GM08714 (cell line): ENCODE results near the gene CASP5.

Source experiments
- H3K4me3 ChIP-seq: fragments of 200-500 bp; sonication (Bioruptor generic); 2 replicates; pipeline ENCODE4 v1.5.1; 2014; ENCODE audit warnings: mild to moderate bottlenecking, low read length, inconsistent platforms
- ZNF274 ChIP-seq: IDR thresholded peaks from 2 replicates; pipeline ENCODE4 v1.6.1; 2012; ENCODE audit warnings: mild to moderate bottlenecking, low read depth, low read length

CASP5 gene

DNA sequence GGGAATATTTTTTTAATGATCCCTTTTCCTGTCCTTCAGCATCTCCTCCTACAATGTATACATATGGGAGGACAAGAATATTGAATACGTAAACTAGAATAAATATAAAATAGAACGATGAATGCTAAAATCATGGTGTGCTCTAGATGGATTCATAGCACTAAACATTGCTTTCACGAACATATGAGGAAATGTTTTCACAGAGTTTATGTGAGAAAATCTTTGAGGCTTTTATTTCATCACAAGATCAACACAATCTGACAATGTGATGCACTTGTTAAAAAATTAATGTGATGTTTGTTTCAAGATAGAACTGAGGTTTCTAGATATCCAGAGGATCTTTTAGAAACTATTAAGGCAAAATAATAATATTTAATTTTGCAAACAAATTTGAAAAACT is 19.2 kb upstream of the CASP5 start:
- no peak for TF ChIP-seq ZNF274
- H3K4me3 ChIP-seq, result no peak overlapping the region

DNA sequence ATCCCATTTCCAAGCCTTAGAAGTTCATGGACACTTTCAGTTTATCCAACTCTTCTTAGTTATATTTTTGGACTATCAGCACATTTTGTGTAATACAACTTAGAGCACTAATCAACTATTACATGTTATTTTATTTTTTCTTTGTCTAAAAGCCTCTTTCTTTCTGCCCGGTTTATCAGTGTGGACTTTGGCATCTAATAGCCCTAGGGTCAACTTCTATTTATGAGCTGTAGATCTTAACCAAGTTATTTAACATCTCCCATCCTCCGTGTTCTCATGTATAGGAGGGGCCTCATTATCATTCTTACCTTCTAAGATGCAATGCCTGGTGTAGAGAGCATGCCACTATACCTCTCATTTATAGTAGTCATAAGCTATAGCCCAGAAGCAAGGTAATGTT is 17.7 kb upstream of the CASP5 start:
- no peak overlapping the region for H3K4me3 ChIP-seq
- no peak for TF ChIP-seq ZNF274

DNA sequence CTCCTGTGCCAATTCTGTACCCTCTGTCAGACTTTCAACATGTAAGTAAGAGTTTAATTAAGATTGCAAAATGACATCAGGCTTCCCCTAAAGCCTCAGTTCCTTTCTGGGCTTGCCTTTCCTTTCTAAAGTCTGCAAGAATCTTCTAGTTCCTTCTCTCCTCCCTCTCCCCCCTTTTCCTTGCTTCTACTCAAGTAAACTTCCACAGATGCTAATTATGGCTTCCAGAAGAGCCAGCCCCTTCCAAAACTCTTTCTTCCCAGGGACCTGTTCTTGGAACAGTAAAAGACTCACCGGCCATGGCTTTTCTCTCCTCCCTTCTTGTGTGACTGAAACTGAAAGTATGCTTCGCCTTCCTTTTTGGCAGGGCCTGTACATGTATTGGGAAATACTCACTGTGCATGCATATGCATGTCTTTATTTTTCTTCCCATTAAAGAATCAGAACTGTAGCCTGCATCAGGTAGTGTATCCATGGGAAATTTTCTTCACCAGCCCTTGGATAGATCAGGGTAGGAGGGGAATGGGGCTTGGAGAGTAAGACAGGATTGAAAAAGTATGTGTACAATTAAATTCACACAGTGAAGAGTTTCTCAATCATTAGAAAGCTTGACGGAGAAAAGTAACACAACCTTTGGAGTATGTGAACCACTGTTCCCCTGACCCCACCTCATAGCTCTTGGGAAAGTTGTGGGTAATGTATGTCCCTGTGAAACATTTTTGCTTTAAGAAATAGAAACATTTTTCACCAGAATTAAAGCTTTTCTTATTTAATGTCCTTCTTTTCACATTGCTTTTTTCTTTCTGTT is 12.0 kb upstream of the CASP5 start, which contains the start of gene CASP1:
Gene CASP1 (minus strand): TSS at position 332 of the 808 bp plus-strand sequence. CDS start 31 bp downstream, at position 301.
- TF ChIP-seq ZNF274, result no peak
- H3K4me3 ChIP-seq, result peak within 1 kb of the TSS; percentile 95

DNA sequence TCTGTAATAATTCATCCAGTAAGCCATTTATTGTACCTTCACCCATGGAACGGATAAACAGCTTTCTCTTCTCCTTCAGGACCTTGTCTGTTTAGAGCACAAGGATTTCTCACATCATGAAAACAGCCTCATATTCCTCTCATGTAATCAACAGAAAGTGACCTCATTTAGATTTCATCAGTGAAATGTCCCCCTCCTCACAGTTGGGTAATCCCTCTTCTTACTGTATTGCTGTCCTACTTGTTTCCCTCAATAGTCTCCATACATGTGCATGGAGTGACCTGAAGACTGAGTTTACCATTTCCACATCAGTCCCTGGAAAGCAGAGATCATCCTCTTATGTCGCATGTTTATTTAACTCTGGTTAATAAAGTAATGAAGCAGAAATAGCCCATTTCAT is 11.4 kb upstream of the CASP5 start:
- peak overlapping the region; percentile 95 for H3K4me3 ChIP-seq

DNA sequence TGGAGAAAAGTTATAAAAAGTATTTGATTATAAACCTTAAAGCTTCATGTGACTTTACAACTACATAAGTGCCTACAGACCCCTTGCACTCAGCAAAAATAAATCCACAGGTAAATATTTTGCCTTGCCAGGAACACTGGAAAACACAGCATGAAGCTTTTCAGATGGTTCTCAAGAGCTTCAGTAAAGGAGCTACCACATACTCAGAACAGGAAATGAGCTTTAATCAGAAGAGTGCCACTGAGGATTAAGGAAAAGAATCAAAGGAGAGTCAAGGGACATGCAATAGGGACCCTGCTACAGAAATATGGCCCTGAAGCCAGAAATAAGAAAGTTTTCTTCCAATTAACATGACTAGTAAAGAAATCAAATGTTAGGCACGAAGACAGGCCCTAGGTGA is 10.8 kb upstream of the CASP5 start:
- no peak overlapping the region for H3K4me3 ChIP-seq

DNA sequence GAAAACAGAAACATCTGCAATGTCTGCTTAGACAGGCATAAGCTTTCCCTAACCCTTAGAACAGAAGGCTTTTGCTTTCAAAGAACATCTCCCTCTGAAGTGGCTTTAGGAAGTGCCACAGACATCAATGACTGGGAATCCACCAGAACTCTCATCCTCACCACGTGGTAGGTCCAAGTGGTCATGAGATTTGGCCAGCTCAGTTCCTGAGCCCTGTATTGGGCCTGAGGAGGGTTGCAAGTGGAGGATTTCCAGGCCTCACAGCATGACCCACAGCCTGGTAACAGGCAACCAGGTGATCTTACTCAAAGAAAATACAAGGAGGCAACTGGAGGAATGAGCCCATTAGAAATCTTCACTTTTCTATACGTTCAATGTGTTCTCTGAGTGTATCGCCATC is 10.4 kb upstream of the CASP5 start:
- peak overlapping the region; percentile 53; the same call in 1 of the 2 replicates for H3K4me3 ChIP-seq
- no peak for TF ChIP-seq ZNF274

More for the DNA sequence above, 10.8 kb upstream of the CASP5 start:
- TF ChIP-seq ZNF274, result no peak

DNA sequence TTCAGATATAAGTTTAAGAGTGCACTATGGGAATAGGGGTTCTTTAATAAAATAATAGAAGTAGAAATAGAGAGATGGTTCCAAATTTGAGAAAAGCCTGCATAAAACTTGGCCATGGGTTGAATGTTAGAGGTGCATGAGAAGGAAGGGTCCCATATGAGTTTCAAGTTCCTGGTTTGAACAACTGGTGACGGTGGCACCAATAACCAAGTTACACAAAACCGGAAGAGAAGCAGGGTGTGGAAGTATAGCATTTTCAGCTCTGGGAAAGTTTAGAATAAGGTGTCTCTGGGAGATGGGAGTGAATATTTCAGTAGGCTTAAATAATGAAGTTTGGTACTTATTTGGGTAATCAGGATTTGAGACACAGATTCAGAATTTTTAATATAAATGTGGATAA is 9.5 kb upstream of the CASP5 start:
- H3K4me3 ChIP-seq, result no peak overlapping the region
- TF ChIP-seq ZNF274, result no peak

DNA sequence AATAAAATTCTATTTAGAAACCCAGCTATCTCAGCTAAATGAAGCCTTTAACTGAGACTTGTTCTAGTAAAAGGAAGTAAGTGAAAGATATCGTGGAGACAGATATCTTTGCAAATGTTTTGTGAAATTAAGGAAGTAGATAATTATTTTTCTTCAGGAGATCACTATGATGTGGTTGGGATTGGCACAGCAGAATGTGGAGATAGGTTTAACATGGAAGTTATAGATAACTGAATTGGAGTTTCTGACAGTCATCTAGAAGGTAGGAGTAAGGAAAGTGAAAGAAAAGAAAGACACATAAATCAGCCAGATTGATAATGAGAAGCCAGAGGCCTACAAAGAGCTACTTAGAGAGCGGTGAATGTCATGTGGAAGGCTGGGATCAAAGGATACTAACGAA is 4.7 kb upstream of the CASP5 start:
- TF ChIP-seq ZNF274, result no peak
- H3K4me3 ChIP-seq, result no peak overlapping the region

DNA sequence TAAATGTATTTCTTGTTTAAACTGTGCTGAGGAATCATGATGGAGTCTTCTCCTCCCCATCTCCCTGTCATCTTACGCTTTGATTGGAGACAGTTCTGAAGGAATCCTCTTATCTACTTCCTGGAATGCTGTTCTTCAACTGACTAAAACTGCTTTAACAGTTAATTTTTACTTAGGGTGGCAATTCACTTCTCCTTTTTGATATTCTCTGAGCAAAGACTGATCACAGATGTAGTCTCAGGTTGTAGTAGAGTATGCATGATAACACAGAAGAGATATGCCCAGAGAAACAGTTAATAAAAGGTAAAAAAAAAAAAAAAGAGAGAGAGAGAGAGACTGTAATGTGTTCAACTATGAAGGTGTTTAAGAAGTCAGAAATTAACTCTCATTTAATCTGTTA is 1.4 kb upstream of the CASP5 start:
- TF ChIP-seq ZNF274, result no peak
- H3K4me3 ChIP-seq, result no peak overlapping the region

DNA sequence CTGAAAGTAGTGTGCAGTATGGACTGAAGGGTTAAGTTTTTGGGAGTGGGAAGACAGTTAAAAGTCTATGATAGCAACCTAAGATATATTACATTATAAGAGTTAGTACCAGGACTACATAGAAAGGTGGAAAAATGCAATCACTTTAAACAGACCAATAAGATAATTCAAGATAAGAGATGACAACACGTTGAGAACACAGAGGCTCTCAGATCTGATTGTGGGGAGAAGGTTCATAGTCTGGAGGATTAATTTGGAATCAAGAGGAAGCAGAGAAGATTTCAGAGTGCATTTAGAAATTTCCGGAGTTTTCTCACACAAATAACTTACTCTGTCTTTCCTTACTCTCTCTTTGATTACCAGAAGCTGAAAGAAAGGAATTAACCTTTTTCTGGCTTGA is 441 bp downstream of the CASP5 start:
- TF ChIP-seq ZNF274, result no peak
- H3K4me3 ChIP-seq, result no peak overlapping the region

DNA sequence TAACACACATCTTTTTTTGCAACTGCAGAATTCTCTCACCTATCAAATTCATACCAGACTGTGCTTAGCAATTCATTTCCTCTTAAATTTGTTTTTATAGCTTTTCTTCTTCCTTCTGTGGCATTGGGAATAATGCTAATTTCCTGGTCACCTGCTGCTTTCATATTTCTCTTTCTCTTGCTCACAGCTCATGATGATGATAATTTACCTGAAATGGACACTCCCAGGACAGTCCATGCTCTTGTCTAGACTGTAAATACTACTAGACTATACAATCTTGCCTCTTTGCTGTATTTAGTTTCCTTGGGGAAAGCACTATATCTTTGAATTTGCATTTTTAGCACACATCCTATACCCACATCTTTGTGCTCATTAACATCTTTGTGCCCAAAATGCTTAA is 15.5 kb downstream of the CASP5 start:
- H3K4me3 ChIP-seq, result no peak overlapping the region
- TF ChIP-seq ZNF274, result no peak

DNA sequence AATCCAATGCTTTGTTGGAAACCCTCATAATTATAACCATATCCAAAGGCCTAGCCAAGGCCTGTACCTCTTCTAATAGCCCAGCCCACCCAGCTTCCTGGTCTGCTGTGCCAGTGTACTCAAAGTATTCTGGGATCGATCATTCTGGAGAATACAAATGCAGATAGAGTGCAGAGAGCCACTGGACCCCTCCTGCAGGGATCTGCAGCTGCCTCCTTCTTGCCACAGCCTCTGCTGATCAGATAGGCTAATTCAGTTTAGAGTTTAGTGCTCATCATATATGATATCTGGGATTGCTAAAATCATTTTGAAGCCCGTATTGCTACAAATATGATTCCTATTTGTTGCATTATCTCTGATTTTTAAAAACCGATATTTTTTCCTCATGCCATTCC is 17.5 kb downstream of the CASP5 start:
- H3K4me3 ChIP-seq, result no peak overlapping the region
- no peak for TF ChIP-seq ZNF274

DNA sequence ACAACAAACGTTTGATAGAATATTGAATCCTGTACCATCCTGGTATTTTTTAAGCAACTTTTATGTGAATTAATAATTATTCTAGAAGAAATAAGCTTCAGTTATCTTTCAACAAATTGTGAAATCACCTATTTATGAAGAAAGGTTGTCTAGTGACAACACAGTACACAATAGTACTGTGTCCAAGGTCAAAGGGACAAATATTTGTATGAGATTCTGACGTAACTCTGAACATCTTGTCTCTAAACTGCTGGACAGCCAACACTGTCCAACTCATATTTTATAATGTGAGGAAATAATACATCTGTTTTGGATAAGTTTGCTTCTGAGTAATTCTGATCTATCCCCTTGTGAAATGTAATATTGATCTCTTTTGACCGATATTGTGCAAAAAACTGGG is 18.9 kb downstream of the CASP5 start:
- no peak for TF ChIP-seq ZNF274
- H3K4me3 ChIP-seq, result no peak overlapping the region

DNA sequence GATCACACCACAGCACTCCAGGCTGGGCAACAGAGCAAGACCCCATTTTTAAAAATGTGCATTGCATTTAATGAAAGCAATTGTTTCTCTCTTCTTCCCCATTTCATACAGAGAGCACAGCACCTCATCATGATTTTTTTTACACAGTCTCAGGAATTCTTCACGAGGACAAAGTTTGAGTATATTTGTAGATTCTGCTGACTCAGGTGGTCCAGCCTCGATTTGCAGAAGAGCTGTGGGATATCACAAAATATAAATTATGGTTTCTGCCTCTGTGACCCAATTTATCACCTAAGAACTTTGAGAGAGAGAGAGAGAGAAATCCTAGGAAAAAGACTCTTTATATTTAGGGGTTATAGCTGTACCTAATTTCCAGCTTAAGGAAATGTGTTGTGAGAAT is 19.8 kb downstream of the CASP5 start:
- H3K4me3 ChIP-seq, result no peak overlapping the region
- TF ChIP-seq ZNF274, result no peak

DNA sequence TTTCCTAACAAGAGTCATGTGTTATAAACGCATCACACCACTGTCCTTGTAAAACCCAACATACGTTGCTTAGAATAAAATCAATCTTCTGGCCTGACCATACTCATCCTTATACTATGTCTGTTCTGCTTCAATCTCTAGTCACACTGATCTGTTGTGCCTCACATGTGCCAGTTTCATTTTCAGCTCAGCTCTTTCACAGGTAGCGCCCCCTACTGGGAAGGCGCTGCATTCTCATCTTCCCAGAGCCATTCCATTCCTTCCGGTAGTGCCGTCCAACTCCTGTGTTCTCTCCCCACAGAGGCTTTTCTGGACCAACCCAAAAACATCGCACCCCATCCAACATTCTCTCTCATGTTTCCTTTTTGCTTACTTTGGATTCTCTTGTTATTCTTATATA is 22.2 kb downstream of the CASP5 start:
- no peak overlapping the region for H3K4me3 ChIP-seq
- no peak for TF ChIP-seq ZNF274

DNA sequence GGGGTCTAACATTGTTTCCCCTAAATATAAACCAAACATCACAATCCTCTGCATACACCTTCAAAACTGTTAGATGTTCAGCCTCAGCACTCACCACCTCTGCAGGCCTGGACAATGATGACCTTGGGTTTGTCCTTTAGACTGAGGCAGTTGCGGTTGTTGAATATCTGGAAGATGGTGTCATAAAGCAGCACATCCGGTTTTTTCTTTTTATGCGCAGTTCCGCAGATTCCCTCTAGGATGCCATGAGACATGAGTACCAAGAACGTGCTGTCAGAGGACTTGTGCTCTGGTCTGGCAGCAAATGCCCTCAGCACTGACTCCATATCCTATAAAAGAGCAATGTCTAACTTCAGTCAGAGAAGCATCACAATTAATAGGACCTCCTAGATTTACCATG is 22.8 kb downstream of the CASP5 start:
- H3K4me3 ChIP-seq, result no peak overlapping the region
- no peak for TF ChIP-seq ZNF274
